Lung (tissue), 12 donors: ENCODE measurements around the gene ABCF3. TPM values are rescaled to one million over a fixed set of nuclear protein-coding genes. Genes with fewer than 3 reads are reported as not detected.

Experiments used
- ATAC-seq: fragments of 200-7000 bp; cut with Tn5 transposase; one replicate; pipeline ENCODE4 v1.9.1; 2020; ENCODE audit warnings: moderate number of reproducible peaks; ENCODE audit not compliant: insufficient read depth, low FRiP score
- DNase-seq, 3 donors: peaks; one replicate each; pipeline ENCODE4 v3.0.0-alpha.2; 2013 to 2017
- H3K27ac ChIP-seq, 2 donors: one replicate each; pipeline ENCODE4 v1.5.1; 2013; ENCODE audit warnings: mild to moderate bottlenecking in 2 of 2, moderate library complexity in 2 of 2, control low read depth in 1 of 2, inconsistent platforms in 1 of 2, low read depth in 1 of 2, low read length in 1 of 2
- H3K27me3 ChIP-seq, 3 donors: one replicate each; pipeline ENCODE4 v1.5.1; 2013; ENCODE audit warnings: low read length in 2 of 3; ENCODE audit not compliant: control insufficient read depth in 3 of 3, insufficient read depth in 3 of 3
- H3K36me3 ChIP-seq, 4 donors: one replicate each; pipeline ENCODE4 v1.5.1; 2013; ENCODE audit warnings: low read length in 4 of 4, mild to moderate bottlenecking in 1 of 4, moderate library complexity in 1 of 4; ENCODE audit not compliant: control insufficient read depth in 4 of 4, insufficient read depth in 4 of 4
- H3K4me1 ChIP-seq, 5 donors: one replicate each; pipeline ENCODE4 v1.5.1; 2013; ENCODE audit warnings: low read length in 5 of 5, mild to moderate bottlenecking in 2 of 5, moderate library complexity in 1 of 5; ENCODE audit not compliant: control insufficient read depth in 5 of 5, insufficient read depth in 5 of 5
- H3K4me3 ChIP-seq: one replicate; pipeline ENCODE4 v1.5.1; 2013; ENCODE audit warnings: mild to moderate bottlenecking, control low read depth, moderate library complexity
- H3K9ac ChIP-seq, 2 donors: one replicate each; pipeline ENCODE4 v1.5.1; 2013; ENCODE audit warnings: low read length in 2 of 2, control low read depth in 1 of 2; ENCODE audit not compliant: insufficient read depth in 1 of 2
- H3K9me3 ChIP-seq, 4 donors: one replicate each; pipeline ENCODE4 v1.5.1; 2013; ENCODE audit warnings: low read length in 3 of 4, mild to moderate bottlenecking in 1 of 4, moderate library complexity in 1 of 4; ENCODE audit not compliant: control insufficient read depth in 4 of 4, insufficient read depth in 3 of 4
- WGBS, 2 donors: extraction: QIAGEN DNeasy Blood & Tissue Kit; methylation state at CpG; one replicate each; pipeline ENCODE4 v1.1.7; 2013; 5-methylcytosine and 5-hydroxymethylcytosine counted together
- polyA plus RNA-seq, 2 donors: library from polyadenylated mRNA; stranded (reverse); fragments of 200-250 nt; gene quantifications; one replicate each; pipeline ENCODE4 v1.2.1, GENCODE V29; 2013
- total RNA-seq, 2 donors: library from RNA; depleted of rRNA in 1 of 2; stranded (reverse); fragments of >200 nt in 1 of 2; gene quantifications; one replicate each; pipeline ENCODE4 v1.2.1, GENCODE V29; 2014 to 2021
- TF ChIP-seq, protein P1 (sequence below): IDR thresholded peaks from 2 replicates; pipeline ENCODE4 v1.5.1; 2012; ENCODE audit warnings: mild to moderate bottlenecking; ENCODE audit errors: control extremely low read depth, extremely low read depth
- donor health status: control.
- donor health status: control.
- donor health status: Bipolar disorder and iron deficiency.
- donor health status: healthy.
- donor health status: DM: yes; HTN: yes; CAD: no.

ABCF3 gene
- total and polyA plus RNA-seq, 4 donors = 44.7 to 81.8 (median 49.5) TPM

DNA sequence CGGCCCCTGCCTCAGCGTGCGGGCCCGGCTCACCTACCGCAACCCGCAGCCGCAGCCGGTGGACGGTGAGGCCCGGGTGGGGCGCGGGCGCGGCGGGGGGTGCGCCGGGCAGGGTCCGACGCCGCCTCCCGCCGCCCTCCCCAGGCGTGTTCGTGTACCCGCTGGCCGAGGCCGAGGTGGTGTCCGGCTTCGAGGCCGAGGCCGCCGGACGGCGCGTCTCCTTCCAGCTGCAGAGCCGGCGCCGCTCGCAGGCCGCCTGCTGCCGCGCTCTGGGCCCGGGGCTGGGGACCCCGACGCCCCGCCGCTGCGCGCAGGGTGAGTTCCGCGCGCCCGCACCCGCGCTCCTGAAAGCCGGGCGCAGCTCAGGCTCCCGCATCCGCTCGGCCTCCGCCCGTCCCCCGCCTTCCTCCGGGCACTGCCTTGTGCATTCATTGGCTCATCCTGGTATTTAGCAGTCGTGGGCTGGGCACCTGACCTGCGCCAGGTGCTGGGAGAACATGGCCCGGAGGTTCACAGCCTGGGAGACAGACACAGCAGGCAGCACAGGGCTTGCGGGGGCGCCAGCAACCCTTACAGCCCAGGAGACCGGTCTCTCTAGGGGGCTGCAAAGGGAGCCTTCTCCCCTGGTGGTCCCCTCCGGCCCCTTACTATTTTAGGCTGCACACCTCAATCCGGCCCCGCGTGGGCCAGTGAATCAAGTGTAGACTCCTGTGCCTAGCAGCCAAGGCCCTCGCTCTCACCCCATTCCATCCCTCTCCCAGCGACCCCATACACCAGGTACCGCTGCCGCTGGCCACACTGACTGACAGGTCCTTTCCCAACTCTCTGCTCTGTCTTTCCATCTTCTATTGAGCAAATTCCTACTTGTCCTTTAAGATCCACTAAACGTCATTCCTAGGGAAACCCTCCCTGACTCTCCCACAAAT lies 44.9 kb downstream of the ABCF3 start:
- no peaks in the 10 kb centered on the region for H3K36me3 ChIP-seq
- H3K9me3 ChIP-seq = peaks cover 0 to 2% (median 0%) of the 10 kb centered on the region in 4 donors
- peaks cover 0 to 39% (median 33%) of the 10 kb centered on the region in 3 donors for H3K27me3 ChIP-seq
- no peak for DNase-seq
- 6% methylated on average over 60 to 79 of the region's 79 CpGs for WGBS, 2 donors
- peaks cover 0 to 11% (median 6%) of the 10 kb centered on the region in 5 donors for H3K4me1 ChIP-seq
- H3K4me3 ChIP-seq = peak overlapping the region; percentile 7
- ATAC-seq = no peak
- TF ChIP-seq, protein P1, sequence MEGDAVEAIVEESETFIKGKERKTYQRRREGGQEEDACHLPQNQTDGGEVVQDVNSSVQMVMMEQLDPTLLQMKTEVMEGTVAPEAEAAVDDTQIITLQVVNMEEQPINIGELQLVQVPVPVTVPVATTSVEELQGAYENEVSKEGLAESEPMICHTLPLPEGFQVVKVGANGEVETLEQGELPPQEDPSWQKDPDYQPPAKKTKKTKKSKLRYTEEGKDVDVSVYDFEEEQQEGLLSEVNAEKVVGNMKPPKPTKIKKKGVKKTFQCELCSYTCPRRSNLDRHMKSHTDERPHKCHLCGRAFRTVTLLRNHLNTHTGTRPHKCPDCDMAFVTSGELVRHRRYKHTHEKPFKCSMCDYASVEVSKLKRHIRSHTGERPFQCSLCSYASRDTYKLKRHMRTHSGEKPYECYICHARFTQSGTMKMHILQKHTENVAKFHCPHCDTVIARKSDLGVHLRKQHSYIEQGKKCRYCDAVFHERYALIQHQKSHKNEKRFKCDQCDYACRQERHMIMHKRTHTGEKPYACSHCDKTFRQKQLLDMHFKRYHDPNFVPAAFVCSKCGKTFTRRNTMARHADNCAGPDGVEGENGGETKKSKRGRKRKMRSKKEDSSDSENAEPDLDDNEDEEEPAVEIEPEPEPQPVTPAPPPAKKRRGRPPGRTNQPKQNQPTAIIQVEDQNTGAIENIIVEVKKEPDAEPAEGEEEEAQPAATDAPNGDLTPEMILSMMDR = no peak
- no peak overlapping the region for H3K27ac ChIP-seq
- H3K9ac ChIP-seq = no peak overlapping the region

DNA sequence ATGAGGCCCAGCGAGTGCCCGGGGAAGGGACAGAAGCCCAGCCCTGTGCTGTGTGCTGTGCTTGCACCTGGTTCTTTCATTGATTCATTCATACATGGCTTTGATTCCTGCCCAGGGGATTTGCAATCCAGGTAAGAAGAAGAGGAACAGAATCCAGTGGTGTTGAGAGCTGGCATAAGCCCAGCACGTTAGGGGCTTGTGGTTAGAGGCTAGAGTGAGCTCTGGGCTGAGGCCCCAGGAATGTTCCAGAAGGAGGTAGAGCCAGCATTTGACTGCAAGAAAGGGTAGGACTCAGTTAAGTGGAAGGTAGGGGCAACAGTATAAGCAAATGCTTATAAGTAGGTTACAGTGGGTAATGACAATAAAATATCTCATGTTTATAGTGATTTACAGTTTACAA lies 45.7 kb downstream of the ABCF3 start:
- WGBS, 2 donors = 62 to 69% methylated on average over 3 of the region's 3 CpGs

DNA sequence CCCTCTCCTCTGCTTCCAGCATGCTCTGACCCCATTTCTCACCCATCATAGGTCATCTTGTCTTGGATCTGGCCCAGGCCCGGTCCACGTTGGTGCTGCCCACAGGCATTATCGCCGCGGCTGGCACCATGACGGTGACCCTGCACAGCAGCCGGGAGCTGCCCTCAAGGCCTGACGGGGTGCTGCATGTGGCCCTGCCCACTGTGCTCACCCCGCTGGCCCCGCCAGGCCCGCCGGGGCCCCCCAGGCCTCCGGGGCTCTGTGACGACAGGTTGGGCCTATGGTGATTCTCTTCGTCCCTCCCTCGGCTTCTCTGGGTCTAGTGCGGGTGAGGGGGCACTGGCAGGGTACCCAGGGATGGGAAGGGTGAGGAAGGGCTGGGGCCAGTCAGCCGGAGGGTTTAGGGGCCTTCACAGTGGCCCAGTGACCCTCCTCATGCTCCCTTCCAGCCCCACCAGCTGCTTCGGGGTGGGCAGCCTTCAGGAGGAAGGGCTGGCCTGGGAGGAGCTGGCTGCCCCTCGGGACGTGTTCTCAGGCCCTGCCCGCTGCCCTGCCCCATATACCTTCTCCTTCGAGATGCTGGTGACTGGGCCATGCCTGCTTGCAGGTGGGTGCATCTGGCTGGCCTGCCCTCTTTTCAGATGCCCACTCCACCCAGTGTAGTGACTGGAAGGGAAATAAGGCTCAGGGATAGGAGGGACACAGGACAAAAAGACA lies 47.3 kb downstream of the ABCF3 start:
- Histone ChIP-seq H3K36me3 (no peaks in the 10 kb centered on the region), H3K27me3 (peaks cover 0 to 28% (median 25%) of the 10 kb centered on the region in 3 donors), H3K9me3 (peaks cover 0 to 2% (median 0%) of the 10 kb centered on the region in 4 donors), H3K4me1 (peaks cover 0 to 11% (median 6%) of the 10 kb centered on the region in 5 donors), H3K27ac (no peak overlapping the region), H3K9ac (no peak overlapping the region), H3K4me3 (no peak overlapping the region)
- DNase-seq = no peak
- TF ChIP-seq, protein P1 = no peak
- 88 to 97% methylated on average over 22 to 23 of the region's 23 CpGs for WGBS, 2 donors
- ATAC-seq = no peak

More for the DNA sequence above, 45.7 kb downstream of the ABCF3 start:
- H3K9ac ChIP-seq = no peak overlapping the region
- TF ChIP-seq, protein P1 = no peak
- H3K27ac ChIP-seq = no peak overlapping the region
- H3K36me3 ChIP-seq = no peaks in the 10 kb centered on the region
- H3K4me3 ChIP-seq = no peak overlapping the region
- ATAC-seq (no peak), DNase-seq (no peak)
- peaks cover 0 to 39% (median 33%) of the 10 kb centered on the region in 3 donors for H3K27me3 ChIP-seq
- H3K4me1 ChIP-seq = peaks cover 0 to 11% (median 6%) of the 10 kb centered on the region in 5 donors
- peaks cover 0 to 2% (median 0%) of the 10 kb centered on the region in 4 donors for H3K9me3 ChIP-seq
